Measurements from ENCODE around the gene STARD5.
"Not testable (repeated sequence)": the region's sequence is repeated elsewhere in the genome, so short reads cannot be mapped to it uniquely, and the experiment has no call there.

DNA sequence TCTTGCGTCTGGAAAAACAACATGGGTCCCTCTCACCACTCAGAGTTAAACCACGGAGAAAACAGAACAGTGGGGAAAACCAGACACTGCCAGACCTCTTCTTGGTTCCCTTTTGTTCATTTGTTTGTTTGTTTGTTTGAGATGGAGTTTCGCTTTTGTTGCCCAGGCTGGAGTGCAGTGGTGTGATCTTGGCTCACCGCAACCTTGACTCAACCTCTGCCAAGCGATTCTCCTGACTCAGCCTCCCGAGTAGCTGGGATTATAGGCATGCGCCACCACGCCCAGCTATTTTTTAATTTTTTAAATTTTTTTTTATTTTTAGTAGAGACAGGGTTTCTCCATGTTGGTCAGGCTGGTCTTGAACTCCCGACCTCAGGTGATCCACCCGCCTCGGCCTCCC, 24.8 kb upstream of the STARD5 start:
- not testable (repeated sequence) for TF ChIP-seq CTCF (IDR thresholded peaks at IDR 0.05; ENCODE audit: insufficient read depth, low read length); POLR2AphosphoS5 (IDR thresholded peaks at IDR 0.05; ENCODE audit: low read depth)

Measured in HL-60 (cell line).